Ammon's horn (tissue), 1 donor: ENCODE results near the gene SEMA6D.
A peak's percentile ranks its signal among the peaks of the same experiment; 100 is the strongest.

ENCODE experiments used
- DNase-seq: peaks from one replicate; pipeline ENCODE4 v3.0.0-alpha.2; 2016; ENCODE audit warnings: low spot score

SEMA6D gene

GRCh38 chr15:47743385-47743784, 26.1 kb downstream of the SEMA6D start:
- DNase-seq: no peak

- no peak for DNase-seq
Observed at GRCh38 chr15:47743886-47744285, 26.6 kb downstream of the SEMA6D start.

DNA sequence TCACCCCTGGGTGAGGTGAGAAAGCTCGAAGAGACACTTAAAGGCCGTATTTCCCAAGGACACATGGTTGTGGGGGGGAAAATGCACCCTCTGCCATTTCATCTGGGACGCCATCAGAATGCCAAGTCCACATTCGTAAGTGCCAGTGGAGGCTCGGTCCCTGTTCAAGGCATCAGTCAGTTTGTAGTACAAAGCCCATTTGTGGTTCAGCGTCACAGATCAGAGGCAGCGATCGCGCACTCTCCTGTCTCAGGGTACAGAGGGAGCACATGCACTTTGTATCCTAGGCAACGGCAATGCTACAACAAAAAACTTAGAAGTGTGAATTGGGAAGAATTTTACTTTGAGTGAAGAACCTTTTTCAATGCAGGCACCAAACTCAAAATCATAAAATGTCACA, 27.2 kb downstream of the SEMA6D start:
- peak; percentile 63 for DNase-seq

- no peak for DNase-seq
Observed at GRCh38 chr15:47744973-47745372, 27.7 kb downstream of the SEMA6D start.

- DNase-seq: no peak
Observed at GRCh38 chr15:47746516-47746915, 29.2 kb downstream of the SEMA6D start.

DNA sequence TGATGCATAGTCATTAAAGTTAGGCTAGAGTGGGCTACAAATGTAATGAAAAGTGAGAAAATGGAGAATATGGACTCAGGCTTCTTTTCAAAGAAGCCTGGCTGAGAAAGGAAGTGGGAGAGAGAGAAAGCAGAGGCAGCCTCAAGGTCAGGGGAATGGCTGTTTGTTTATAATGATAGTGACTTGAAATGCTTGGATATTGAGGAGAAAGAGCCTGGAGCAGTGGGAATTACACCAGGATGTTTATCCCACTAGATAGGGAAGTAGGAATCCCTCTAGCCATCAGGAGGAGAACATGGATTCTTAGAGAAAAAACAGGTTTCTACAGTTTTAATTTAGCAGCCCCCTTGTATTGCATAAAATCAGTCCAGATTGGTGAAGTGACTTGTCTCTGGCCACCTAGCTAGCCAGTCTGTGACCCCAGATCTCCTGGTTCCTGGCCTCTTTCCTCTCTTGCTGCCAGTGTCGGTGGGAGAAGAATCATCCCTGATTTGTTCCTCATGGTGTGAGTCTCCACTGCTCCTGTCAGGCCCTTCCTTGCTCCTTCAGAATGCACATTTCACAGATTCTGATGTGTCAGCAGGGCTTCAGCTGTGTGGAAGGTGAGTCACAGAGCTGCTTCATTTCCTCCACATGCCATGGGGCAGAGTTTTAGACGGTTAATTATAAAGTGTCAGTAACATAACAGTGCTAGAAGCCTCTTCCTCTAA, 32.9 kb downstream of the SEMA6D start:
- DNase-seq: no peak

GRCh38 chr15:47750740-47751262, 33.5 kb downstream of the SEMA6D start:
- DNase-seq: no peak

DNA sequence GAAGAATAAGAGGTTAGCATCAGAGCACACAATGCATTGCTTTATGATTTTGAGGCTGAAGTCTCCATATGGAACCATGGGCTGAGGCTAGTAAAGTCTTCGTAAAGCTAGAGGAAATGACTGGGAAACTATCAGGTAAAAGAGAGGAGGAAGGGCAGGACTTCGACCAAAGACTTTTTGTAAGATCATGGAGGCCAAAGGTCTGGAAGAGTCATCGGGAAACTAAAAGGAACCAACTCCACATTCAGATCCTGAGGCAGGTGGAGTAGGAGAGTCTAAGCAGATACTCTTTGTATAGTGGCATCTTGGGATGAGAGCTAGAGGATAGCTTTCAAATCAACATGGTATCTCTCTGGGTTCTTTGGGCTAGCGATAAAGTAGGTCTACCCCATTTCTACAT, 36.3 kb downstream of the SEMA6D start:
- no peak for DNase-seq

DNA sequence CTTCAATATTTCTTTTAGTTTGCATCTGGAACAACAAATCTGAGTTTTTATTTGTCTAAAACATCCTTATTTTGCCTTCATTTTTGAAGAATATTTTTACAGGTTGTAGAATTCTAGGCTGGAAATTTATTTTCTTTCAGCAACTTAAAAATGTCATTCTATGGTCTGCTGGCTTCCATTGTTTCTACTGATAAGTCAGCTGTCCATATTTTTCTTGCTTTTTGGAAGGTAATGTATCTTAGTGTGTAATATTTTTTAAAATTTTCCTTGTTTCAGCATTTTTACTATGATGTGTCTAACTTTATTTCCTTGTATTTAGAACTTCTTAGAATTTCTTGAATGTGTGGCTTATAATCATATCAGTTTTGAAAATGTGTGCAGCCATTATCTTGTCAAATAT, 37.0 kb downstream of the SEMA6D start:
- no peak for DNase-seq

- no peak for DNase-seq
Observed at GRCh38 chr15:47755941-47756340, 38.6 kb downstream of the SEMA6D start.

GRCh38 chr15:47756872-47757271, 39.6 kb downstream of the SEMA6D start:
- DNase-seq: peak; percentile 31

- no peak for DNase-seq
Observed at GRCh38 chr15:47757331-47757730, 40.0 kb downstream of the SEMA6D start.

DNA sequence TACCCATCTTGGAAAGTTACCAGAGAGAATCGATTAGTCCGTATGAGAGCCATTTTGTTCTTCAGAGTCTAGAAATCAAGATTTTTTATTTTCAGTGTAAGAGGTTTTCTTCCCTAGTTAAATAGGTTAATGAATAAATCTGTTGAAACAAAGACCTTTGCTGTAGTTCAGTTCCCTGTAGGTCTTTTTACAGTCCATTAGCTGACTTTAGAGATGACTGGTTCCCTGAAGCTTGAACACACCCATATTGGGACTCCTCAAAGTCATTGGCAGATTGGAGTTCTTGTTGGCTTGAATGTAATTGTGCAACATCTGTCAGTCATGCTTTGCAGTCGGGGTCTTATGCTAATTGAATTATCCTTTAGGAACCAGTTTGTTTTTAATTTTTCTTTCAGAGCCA, 45.3 kb downstream of the SEMA6D start:
- DNase-seq: no peak

DNA sequence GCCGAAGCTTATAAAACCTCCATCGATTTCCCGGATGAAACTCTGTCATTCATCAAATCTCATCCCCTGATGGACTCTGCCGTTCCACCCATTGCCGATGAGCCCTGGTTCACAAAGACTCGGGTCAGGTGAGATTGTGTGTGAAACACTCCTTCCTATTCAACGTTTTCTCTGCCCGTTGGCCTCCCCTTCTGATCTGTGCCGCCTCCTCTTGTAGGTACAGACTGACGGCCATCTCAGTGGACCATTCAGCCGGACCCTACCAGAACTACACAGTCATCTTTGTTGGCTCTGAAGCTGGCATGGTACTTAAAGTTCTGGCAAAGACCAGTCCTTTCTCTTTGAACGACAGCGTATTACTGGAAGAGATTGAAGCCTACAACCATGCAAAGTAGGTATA, 47.4 kb downstream of the SEMA6D start:
- no peak for DNase-seq

- no peak for DNase-seq
Observed at GRCh38 chr15:47766406-47766805, 49.1 kb downstream of the SEMA6D start.

DNA sequence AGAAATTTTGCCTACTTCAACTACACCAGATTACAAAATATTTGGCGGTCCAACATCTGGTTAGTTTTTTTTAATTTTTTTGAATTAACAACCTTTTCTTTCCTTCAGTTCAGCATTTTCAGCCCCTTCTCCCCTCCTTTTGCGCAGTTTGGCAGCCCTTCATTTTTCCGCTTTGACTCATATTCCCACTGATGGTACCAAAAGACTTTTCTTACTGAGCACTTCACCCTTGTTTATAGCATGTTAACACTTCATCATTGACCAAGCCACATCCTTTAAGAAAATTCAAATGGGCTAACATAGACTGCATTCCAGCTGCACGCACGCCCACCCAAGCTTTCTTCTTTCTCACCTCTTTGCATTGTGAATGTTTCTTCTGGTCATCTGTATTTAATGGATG, 49.7 kb downstream of the SEMA6D start:
- DNase-seq: no peak

GRCh38 chr15:47768735-47769134, 51.4 kb downstream of the SEMA6D start:
- no peak for DNase-seq

DNA sequence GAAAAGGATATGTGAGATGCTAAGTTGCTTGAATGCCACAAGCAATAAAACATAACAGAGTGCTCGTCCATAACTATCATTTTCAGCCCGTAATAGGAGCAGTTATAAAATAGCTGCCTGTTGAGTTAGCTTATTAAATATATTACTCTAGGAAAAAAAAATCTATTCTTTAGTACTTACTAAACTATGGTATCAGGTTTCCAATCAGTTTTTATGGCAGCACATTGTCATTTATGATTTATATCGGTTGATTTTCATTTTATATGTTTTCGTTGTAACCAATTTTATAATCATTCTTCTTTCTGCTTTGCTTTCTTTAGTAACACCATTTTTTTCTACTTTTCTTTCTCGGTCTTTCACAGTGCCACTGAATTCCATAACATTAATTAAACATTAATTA, 51.9 kb downstream of the SEMA6D start:
- DNase-seq: no peak

DNA sequence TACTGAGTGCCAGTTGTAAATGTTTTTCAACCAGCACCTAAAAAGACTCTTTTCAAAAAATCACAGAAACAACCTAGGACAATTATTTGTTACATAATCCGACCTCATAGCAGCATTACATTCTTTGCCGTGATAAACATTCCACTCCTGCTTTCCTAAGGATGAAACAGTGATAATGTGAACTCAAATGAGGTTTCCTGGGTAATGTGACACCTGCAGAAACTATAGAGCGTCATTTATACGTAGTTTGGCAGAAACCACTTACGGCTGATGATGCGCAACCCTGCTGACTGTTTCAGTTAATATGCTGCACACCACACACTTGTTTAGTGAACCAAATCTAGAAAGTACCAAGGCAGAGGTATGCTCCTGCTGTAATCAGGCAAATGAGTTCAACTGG, 55.8 kb downstream of the SEMA6D start:
- no peak for DNase-seq

- no peak for DNase-seq
Observed at GRCh38 chr15:47778263-47778770, 61.0 kb downstream of the SEMA6D start.

- no peak for DNase-seq
Observed at GRCh38 chr15:47780971-47781370, 63.7 kb downstream of the SEMA6D start.

DNA sequence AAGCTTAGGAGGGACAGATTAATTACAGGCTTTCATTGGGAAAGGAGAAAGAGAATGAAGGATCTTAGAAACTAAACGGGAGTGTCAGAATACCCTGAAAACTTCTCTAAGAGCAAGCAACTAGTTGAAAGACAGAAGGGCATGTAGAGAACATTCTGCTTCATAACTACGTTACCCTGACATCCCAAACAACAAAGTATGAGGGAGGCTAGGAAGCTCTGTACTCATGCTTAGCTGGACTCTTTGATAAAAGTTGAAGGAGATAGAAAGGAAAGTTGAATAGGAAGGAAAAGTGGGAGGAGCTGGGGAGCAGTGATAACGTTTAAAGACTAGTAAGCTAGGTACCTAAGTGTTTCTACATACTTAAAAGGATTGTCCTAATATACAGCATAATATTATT, 64.2 kb downstream of the SEMA6D start:
- DNase-seq: no peak

GRCh38 chr15:47784820-47785219, 67.5 kb downstream of the SEMA6D start:
- no peak for DNase-seq

- no peak for DNase-seq
Observed at GRCh38 chr15:47786371-47786770, 69.1 kb downstream of the SEMA6D start.
